Ovary (tissue), 9 donors: ENCODE data around the gene PARD6B. TPM values are rescaled to one million over a fixed set of nuclear protein-coding genes. Genes with fewer than 3 reads are reported as not detected.

Source experiments
- DNase-seq, 5 donors: peaks; one replicate each; pipeline ENCODE4 v3.0.0-alpha.2; 2019 to 2020
- H3K27ac ChIP-seq, 2 donors: fragments of 200-600 bp; one replicate each; pipeline versions ENCODE4 v1.5.1 to v1.8.0; 2019 to 2022
- H3K27me3 ChIP-seq: fragments of 200-600 bp; one replicate; pipeline ENCODE4 v1.8.0; 2022
- H3K36me3 ChIP-seq: fragments of 200-600 bp; sonication (generic); one replicate; pipeline ENCODE4 v1.5.1; 2019
- H3K4me1 ChIP-seq: one replicate; pipeline ENCODE4 v1.8.1; 2013; ENCODE audit warnings: mild to moderate bottlenecking, moderate library complexity; ENCODE audit not compliant: insufficient read depth
- H3K4me3 ChIP-seq: fragments of 200-600 bp; sonication (generic); one replicate; pipeline ENCODE4 v1.5.1; 2017
- H3K9me3 ChIP-seq, 2 donors: fragments of 200-600 bp in 1 of 2; sonication (generic) in 1 of 2; one replicate each; pipeline versions ENCODE4 v1.5.1 to v1.8.1; 2013 to 2019; ENCODE audit warnings: mild to moderate bottlenecking in 1 of 2, moderate library complexity in 1 of 2
- CTCF ChIP-seq, 3 donors: fragments of 450-650 bp in 2 of 3; fragments of 200-600 bp in 1 of 3; IDR thresholded peaks; one replicate each; pipeline versions ENCODE4 v1.5.1 to v1.8.0; 2016 to 2022; ENCODE audit warnings: antibody characterized with exemption in 3 of 3, mild to moderate bottlenecking in 1 of 3
- EP300 ChIP-seq: sonication (generic); formaldehyde crosslinking; IDR thresholded peaks from one replicate; pipeline ENCODE4 v1.6.1; 2017; ENCODE audit warnings: antibody characterized with exemption
- POLR2A ChIP-seq: fragments of 450-650 bp; IDR thresholded peaks from one replicate; pipeline ENCODE4 v1.6.1; 2017; ENCODE audit warnings: antibody characterized with exemption, mild to moderate bottlenecking, moderate library complexity
- WGBS, 3 donors: extraction: QIAGEN DNeasy Blood & Tissue Kit in 1 of 3; methylation state at CpG; one replicate each; pipeline versions ENCODE4 v1.1.5 to v1.1.7; 2013 to 2017; 5-methylcytosine and 5-hydroxymethylcytosine counted together
- intact Hi-C, 4 donors: fragments of 100-400 bp; cut with DNase I; formaldehyde crosslinking; loops; one replicate each; pipeline versions ENCODE4 v1.11.0 to v1.15.1; 2022 to 2023
- polyA plus RNA-seq, 2 donors: library from polyadenylated mRNA; stranded (reverse); fragments of 200-250 nt in 1 of 2; fragments of 350-450 nt in 1 of 2; fragmentation: Illumina TruSeq in 1 of 2; extraction: RNeasy Lipid Tissue Mini Kit (QIAGEN cat#74804) in 1 of 2; gene quantifications; one replicate each; pipeline ENCODE4 v1.2.3, GENCODE V29; 2013 to 2014
- total RNA-seq, 7 donors: library from RNA; depleted of rRNA in 2 of 7; stranded (reverse); fragments of >200 nt in 2 of 7; fragmentation: NEBNext Ultra II Directional in 3 of 7; extraction: Animal tissue kit (Norgen Biotek cat#: 25700) in 3 of 7; gene quantifications; one replicate each; pipeline versions ENCODE4 v1.1.0 to v1.2.4, GENCODE V29; 2016 to 2023
- donor health status: DM: no; HTN: no; CAD: no; lungs with moderate emphysema.
- donor health status: DM: no; HTN: no; CAD: no.
- donor health status: Bipolar disorder and iron deficiency.
- donor health status: DM: yes; HTN: yes; CAD: no.
- donor health status: DM: no; HTN: no; CAD: no.
- donor health status: DM: yes; HTN: yes; CAD: no.

The PARD6B gene
- total and polyA plus RNA-seq, 9 donors, result 0.91 to 14.4 (median 6.0) TPM

- no peaks in the 10 kb centered on the region for H3K27me3 ChIP-seq
- no peaks in the 10 kb centered on the region for H3K9me3 ChIP-seq
- no peak for TF ChIP-seq POLR2A
- TF ChIP-seq EP300, result no peak
- no peak for TF ChIP-seq CTCF (IDR thresholded peaks at IDR 0.05)
- intact Hi-C loops, result no loop called here
- DNase-seq, result no peak
- H3K36me3 ChIP-seq, result no peaks in the 10 kb centered on the region
- peaks cover 3% of the 10 kb centered on the region for H3K4me1 ChIP-seq
- H3K4me3 ChIP-seq, result no peak overlapping the region
- 86 to 87% (median 87%) methylated on average over 5 of the region's 5 CpGs for WGBS, 3 donors
- no peak overlapping the region for H3K27ac ChIP-seq
Measured at GRCh38 chr20:50720026-50720425, 11.4 kb upstream of the PARD6B start.

GRCh38 chr20:50720582-50720981, 10.8 kb upstream of the PARD6B start:
- Histone ChIP-seq H3K9me3 (no peaks in the 10 kb centered on the region), H3K4me3 (no peak overlapping the region), H3K4me1 (peaks cover 3% of the 10 kb centered on the region), H3K27ac (no peak overlapping the region), H3K27me3 (no peaks in the 10 kb centered on the region), H3K36me3 (no peaks in the 10 kb centered on the region)
- intact Hi-C loops, result no loop called here
- DNase-seq, result no peak
- TF ChIP-seq CTCF (IDR thresholded peaks at IDR 0.05) (no peak), EP300 (no peak), POLR2A (no peak)

- intact Hi-C loops, result no loop called here
- Histone ChIP-seq H3K27me3 (no peaks in the 10 kb centered on the region), H3K4me3 (no peak overlapping the region), H3K9me3 (no peaks in the 10 kb centered on the region), H3K4me1 (peaks cover 5% of the 10 kb centered on the region), H3K27ac (no peak overlapping the region), H3K36me3 (no peaks in the 10 kb centered on the region)
- 53 to 79% (median 75%) methylated on average over 9 of the region's 9 CpGs for WGBS, 3 donors
- DNase-seq, result no peak
- TF ChIP-seq POLR2A, result no peak
- no peak for TF ChIP-seq CTCF (IDR thresholded peaks at IDR 0.05)
- peak; percentile 23 for TF ChIP-seq EP300
Measured at GRCh38 chr20:50721881-50722281, 9.5 kb upstream of the PARD6B start.

GRCh38 chr20:50722424-50723155, 8.8 kb upstream of the PARD6B start:
- 85 to 91% (median 88%) methylated on average over 10 of the region's 10 CpGs for WGBS, 3 donors

GRCh38 chr20:50723672-50724071, 7.7 kb upstream of the PARD6B start:
- H3K4me1 ChIP-seq, result peaks cover 5% of the 10 kb centered on the region
- H3K36me3 ChIP-seq, result no peaks in the 10 kb centered on the region
- 84 to 87% (median 86%) methylated on average over 9 of the region's 9 CpGs for WGBS, 3 donors
- TF ChIP-seq EP300 (no peak), POLR2A (no peak), CTCF (IDR thresholded peaks at IDR 0.05) (no peak)
- DNase-seq, result no peak
- no peaks in the 10 kb centered on the region for H3K27me3 ChIP-seq
- intact Hi-C loops, result no loop called here
- H3K27ac ChIP-seq, result no peak overlapping the region
- no peak overlapping the region for H3K4me3 ChIP-seq
- no peaks in the 10 kb centered on the region for H3K9me3 ChIP-seq

More at GRCh38 chr20:50722424-50723155, 8.8 kb upstream of the PARD6B start:
- H3K4me3 ChIP-seq, result no peak overlapping the region
- H3K36me3 ChIP-seq, result no peaks in the 10 kb centered on the region
- no peak for TF ChIP-seq EP300
- TF ChIP-seq POLR2A, result no peak
- DNase-seq, result no peak
- intact Hi-C loops, result no loop called here
- H3K9me3 ChIP-seq, result no peaks in the 10 kb centered on the region
- H3K27me3 ChIP-seq, result no peaks in the 10 kb centered on the region
- H3K4me1 ChIP-seq, result peaks cover 5% of the 10 kb centered on the region
- no peak overlapping the region for H3K27ac ChIP-seq
